Measurements from ENCODE around the gene DCT.

DNA sequence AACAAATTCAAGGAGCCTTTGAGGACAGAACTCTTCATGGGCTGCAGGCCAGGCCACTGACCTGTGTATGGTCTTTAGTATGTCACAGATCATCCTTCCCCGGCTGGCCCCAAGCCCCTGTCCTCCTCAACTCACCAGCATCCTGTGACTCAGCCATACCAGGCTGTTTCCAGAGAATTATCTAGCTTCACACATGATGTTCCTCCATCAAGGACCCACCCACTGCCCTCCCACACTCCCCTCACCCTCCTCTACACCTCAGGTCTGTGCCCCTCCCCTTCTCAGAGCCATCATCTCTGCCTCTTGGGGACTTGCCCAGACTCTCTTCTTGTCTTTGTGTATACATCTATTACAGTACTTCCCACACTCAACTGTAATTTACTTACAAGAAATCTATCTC lies 14.7 kb downstream of the DCT start:
- TF ChIP-seq, protein P1, sequence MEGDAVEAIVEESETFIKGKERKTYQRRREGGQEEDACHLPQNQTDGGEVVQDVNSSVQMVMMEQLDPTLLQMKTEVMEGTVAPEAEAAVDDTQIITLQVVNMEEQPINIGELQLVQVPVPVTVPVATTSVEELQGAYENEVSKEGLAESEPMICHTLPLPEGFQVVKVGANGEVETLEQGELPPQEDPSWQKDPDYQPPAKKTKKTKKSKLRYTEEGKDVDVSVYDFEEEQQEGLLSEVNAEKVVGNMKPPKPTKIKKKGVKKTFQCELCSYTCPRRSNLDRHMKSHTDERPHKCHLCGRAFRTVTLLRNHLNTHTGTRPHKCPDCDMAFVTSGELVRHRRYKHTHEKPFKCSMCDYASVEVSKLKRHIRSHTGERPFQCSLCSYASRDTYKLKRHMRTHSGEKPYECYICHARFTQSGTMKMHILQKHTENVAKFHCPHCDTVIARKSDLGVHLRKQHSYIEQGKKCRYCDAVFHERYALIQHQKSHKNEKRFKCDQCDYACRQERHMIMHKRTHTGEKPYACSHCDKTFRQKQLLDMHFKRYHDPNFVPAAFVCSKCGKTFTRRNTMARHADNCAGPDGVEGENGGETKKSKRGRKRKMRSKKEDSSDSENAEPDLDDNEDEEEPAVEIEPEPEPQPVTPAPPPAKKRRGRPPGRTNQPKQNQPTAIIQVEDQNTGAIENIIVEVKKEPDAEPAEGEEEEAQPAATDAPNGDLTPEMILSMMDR (IDR thresholded peaks at IDR 0.05; ENCODE audit: extremely low read depth in 1 of 2, insufficient read depth in 1 of 2, low read depth in 1 of 2, low read length in 2 of 2), result no peak
- TF ChIP-seq POLR2A (IDR thresholded peaks at IDR 0.05; ENCODE audit: low read depth, low read length), result no peak
- no peak for TF ChIP-seq POLR2AphosphoS5 (IDR thresholded peaks at IDR 0.05; ENCODE audit: insufficient read depth, low read depth, low read length)
- no peak for TF ChIP-seq FOS (IDR thresholded peaks at IDR 0.05; ENCODE audit: borderline replicate concordance, insufficient read depth, low read length)
- TF ChIP-seq EZH2 (IDR thresholded peaks at IDR 0.05; ENCODE audit: borderline replicate concordance, low read depth, low read length, severe bottlenecking), result no peak
- TF ChIP-seq, protein P2, sequence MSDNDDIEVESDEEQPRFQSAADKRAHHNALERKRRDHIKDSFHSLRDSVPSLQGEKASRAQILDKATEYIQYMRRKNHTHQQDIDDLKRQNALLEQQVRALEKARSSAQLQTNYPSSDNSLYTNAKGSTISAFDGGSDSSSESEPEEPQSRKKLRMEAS (IDR thresholded peaks at IDR 0.05; ENCODE audit: insufficient read depth, insufficient read length), result no peak
- no peak for TF ChIP-seq MYC (IDR thresholded peaks at IDR 0.05; ENCODE audit: low read depth, low read length)

All from endothelial cell of umbilical vein (primary cell).